M059J (cell line): ENCODE results near the gene ACVR1. TPM values are rescaled to one million over a fixed set of nuclear protein-coding genes. Genes with fewer than 3 reads are reported as not detected.
"Not testable (repeated sequence)": the region's sequence is repeated elsewhere in the genome, so short reads cannot be mapped to it uniquely, and the experiment has no call there.

Source experiments
- DNase-seq: peaks from one replicate; pipeline ENCODE4 v3.0.0-alpha.2; 2012; ENCODE audit warnings: low read depth
- total RNA-seq: library from RNA; depleted of rRNA; stranded (reverse); fragments of >200 nt; shearing (Covaris generic); gene quantifications from 2 replicates; pipeline ENCODE4 v1.2.3, GENCODE V29; 2014; rRNA removed

Gene ACVR1
- total RNA-seq, 1 experiment from 2014 or later: 19.2 TPM

DNA sequence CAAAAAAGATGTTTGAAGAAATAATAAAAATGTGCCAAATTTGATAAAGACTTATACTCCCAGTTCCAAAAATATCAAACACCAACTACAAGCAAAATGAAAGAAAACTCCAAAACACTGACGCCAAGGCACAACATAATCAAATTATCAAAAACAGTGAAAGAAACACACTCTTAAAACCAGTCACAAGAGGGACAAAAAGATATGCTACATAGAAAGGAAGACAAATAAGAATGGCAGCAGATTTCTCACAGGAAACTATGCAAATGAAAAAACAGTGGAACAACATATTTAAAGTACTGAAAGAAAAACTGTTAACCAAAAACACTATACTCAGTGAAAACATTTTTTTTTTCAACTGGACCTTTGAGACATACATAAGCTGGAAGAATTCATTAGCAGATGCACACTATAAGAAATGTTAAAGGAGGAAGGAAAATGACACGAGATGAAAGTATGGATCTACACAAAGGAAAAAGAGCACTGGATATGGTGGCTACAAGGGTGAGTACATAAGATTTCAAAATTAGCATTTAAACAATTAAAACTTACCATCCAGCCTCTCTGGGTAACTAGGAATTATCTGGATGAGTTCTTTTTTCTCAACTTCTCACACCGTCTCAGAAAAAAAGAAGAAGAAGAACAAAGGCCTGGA lies 153.4 kb downstream of the ACVR1 start:
- DNase-seq: peak; percentile 17

DNA sequence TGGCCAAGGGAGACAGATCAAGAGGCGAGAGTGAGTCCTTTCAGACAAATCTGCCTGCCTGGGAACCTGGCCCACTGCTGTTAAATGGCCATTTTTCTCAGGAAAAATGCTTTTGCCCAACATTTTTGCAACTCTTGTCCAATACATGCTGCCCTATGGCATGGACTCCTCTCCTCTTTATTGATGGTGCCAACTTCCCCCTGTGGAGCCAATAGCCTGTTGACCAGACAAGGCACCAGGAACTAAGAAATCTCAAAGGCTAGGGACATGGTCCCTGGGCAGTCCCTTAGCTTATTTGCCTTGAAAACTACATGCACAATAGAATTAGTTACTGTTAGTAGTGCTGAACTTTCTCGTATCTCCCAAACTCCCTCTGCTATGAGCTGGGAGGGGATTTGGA lies 155.6 kb downstream of the ACVR1 start:
- no peak for DNase-seq

DNA sequence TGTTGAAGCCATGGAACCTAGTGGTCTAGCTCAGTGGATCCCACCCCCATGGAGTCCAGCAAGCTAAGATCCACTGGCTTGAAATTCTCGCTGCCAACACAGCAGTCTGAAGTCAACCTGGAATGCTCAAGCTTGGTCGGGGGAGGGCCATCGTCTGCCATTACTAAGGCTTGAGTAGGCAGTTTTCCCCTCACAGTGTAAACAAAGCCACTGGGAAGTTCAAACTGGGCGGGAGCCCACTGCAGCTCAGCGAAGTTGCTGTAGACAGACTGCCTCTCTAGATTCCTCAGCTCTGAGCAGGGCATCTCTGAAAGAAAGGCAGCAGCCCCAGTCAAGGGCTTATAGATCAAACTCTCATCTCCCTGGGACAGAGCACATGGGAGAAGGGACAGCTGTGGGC lies 171.5 kb downstream of the ACVR1 start:
- DNase-seq: not testable (repeated sequence)

DNA sequence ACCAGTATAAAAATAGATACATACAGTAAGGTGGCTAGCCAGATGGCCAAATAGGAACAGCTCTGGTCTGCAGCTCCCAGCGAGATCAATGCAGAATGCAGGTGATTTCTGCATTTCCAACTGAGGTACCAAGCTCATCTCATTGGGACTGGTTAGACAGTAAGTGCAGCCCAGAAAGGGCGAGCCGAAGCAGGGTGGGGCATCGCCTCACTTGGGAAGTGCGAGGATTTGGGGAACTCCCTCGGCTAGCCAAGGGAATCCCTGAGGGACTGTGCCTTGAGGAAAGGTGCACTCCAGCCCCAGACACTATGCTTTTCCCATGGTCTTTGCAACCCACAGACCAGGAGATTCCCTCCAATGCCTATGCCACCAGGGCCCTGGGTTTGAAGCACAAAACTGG lies 172.0 kb downstream of the ACVR1 start:
- DNase-seq: not testable (repeated sequence)

DNA sequence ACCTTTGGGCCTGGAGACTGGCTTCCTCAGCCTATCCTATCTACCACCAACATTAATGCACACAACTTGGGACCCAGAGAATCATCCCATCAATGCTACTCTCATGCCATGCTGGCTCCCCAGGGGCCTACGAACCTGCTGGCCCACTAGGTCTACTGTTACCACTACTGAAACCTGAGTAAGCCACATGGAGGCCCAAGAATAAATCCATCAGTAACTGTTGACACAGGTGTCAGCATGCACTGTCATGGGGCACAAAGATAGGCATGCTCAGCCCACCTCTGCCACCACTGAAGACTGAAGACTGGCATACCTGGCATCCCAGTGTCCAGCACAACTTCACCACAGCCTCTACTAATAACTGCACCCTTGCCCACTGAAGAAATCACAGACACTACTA lies 176.3 kb downstream of the ACVR1 start:
- DNase-seq: no peak

DNA sequence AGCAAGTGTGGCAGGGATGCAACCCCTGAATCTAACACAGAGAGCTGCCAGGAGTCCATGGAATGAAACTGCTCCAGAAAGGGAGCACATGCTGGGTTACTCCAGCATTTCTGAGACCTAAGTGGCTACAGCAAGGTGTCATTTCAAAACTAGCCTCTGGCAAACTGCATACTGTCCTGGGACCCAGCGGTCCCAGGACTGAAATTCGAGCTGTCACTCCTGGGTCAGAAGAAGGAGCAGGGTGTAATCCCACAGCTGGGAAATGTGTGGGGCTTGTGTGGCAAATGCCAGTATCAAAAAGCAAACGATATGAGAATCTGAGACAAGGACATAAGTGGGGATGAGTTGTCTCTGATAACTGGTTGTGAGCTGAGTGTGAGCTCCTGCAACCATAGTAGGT lies 177.1 kb downstream of the ACVR1 start:
- no peak for DNase-seq

DNA sequence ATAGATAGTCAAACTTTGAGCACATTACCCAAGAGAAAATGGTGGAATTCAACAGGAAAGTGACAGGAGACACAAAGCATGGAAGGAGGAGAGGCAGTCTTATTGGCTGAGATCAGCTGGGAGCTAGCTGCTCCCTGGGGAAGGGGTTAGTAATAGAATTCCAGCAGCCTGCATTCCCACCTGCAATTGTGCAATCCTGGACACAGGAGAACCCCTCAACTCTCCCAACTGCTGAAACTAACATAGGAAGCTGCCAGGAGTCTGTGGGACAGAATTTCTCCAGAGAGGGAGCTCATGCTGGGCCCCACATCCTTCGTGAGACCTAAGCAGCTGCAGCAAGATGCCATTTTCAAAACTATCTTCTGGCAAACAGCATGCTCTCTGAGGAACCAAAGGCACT lies 177.7 kb downstream of the ACVR1 start:
- no peak for DNase-seq

DNA sequence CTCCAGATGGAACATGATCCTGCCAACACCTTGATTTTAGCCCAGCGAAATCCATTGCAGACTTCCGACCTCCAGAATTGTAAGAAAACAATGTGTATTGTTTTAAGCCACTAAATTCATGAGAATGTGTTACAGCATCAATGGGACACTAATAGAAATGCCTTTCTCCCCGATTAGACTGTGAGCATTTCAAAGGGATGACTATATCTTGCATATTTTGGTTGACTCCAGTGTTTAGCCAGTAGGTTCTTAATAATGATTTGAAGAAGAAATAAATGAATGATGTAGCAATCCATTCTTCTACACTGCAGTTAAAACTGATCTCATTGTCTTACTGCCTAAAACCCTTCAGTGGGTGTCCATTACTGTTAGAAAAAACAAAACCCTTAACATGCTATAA lies 180.1 kb downstream of the ACVR1 start:
- DNase-seq: peak; percentile 43

DNA sequence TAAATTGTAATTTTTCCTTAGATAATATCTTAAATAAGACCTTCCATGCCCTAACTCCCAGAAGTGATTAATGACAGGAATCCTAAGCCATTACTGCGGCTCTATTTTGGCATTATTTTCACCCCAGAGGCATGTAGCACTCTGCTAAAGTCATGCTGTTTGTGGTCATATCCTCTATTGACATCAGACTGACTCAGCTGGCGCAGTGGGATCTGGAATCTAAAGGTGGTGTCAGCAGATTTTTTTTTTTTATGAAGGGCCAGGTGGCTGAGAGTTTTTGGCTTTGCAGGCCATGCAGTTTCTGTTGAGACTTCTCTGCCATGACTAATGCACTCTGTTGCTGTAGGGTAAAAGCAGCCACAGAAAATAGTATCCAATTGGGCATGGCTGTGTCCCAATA lies 183.4 kb downstream of the ACVR1 start:
- DNase-seq: peak; percentile 98

DNA sequence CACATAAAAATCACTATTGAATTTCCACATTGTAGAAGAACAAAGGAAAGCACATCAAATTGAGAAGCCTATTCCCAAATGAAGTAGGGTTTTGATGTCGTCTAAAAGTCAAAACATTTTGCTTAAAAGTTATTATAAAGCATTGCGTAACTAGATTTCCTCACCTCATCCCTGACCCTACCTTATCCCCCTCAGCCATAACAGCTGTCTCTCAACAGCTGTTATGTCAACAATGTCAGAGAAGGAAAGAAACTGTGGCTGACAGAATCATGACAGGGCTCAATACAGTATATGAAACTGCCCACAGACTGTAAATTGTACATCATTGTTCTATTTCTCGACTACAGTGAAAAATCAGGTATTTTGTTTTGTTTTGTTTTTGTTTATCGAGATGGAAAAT lies 184.4 kb downstream of the ACVR1 start:
- DNase-seq: peak; percentile 23

DNA sequence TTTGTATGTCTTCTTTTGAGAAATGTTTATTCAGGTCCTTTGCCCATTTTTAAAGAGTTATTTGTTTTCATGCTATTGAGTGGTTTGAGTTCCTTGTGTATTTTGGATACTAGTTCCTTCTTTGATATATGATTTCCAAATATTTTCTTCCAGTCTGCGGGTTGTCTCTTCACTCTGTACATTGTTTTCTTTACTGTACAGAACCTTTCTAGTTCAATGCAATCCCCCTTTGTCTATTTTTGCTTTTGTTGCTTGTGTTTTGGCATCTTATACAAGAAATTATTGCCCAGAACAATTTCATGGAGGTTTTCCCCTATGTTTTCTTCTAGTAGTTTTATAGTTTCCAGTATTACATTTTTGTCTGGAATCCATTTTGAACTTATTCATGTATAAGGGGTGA lies 185.0 kb downstream of the ACVR1 start:
- no peak for DNase-seq

Other genes starting within 250 kb of the ACVR1 start
- 0.10 TPM in 1 of 2 replicates, not detected in the other for gene ACVR1C, start 247.5 kb downstream of the ACVR1 start, total RNA-seq
- not detected in 2 replicates for gene UPP2, start 225.5 kb upstream of the ACVR1 start, total RNA-seq